GM23338 (cell line): ENCODE measurements around the gene MAP1LC3C. TPM values are rescaled to one million over a fixed set of nuclear protein-coding genes. Genes with fewer than 3 reads are reported as not detected.
A peak's percentile ranks its signal among the peaks of the same experiment; 100 is the strongest.

Source experiments
- ATAC-seq: fragments of 200-7000 bp; cut with Tn5 transposase; 3 replicates; pipeline ENCODE4 v1.9.1; 2020
- DNase-seq: peaks from one replicate; pipeline ENCODE4 v3.0.0-alpha.2; 2015; ENCODE audit warnings: low spot score
- H2AFZ ChIP-seq: fragments of 200-600 bp; sonication (generic); 2 replicates; pipeline ENCODE4 v1.8.0; 2016; ENCODE audit warnings: antibody characterized with exemption, mild to moderate bottlenecking, moderate library complexity
- H3F3A ChIP-seq: fragments of 200-600 bp; sonication (generic); replicated peaks from 2 replicates; pipeline ENCODE4 v1.8.0; 2017; ENCODE audit warnings: antibody characterized with exemption, mixed run types, low read depth
- H3K27ac ChIP-seq: fragments of 200-600 bp; sonication (generic); 2 replicates; pipeline ENCODE4 v1.6.1; 2016; ENCODE audit warnings: low read depth
- H3K27me3 ChIP-seq: fragments of 200-600 bp; sonication (generic); 2 replicates; pipeline ENCODE4 v1.8.0; 2016; ENCODE audit warnings: mild to moderate bottlenecking, mixed run types, moderate library complexity; ENCODE audit not compliant: insufficient read depth
- H3K36me3 ChIP-seq: fragments of 200-600 bp; sonication (generic); 2 replicates; pipeline ENCODE4 v1.8.0; 2016; ENCODE audit warnings: mild to moderate bottlenecking; ENCODE audit not compliant: insufficient read depth
- H3K4me1 ChIP-seq: fragments of 200-600 bp; sonication (generic); 2 replicates; pipeline ENCODE4 v1.8.0; 2016; ENCODE audit warnings: mild to moderate bottlenecking, moderate library complexity; ENCODE audit not compliant: insufficient read depth
- H3K4me2 ChIP-seq: fragments of 200-600 bp; sonication (generic); 2 replicates; pipeline ENCODE4 v1.7.1; 2017; ENCODE audit warnings: mixed run types
- H3K4me3 ChIP-seq: fragments of 200-600 bp; sonication (generic); 2 replicates; pipeline ENCODE4 v1.6.1; 2016; ENCODE audit warnings: mixed run types
- H3K79me2 ChIP-seq: fragments of 200-600 bp; sonication (generic); replicated peaks from 2 replicates; pipeline ENCODE4 v1.8.0; 2017; ENCODE audit warnings: mild to moderate bottlenecking; ENCODE audit not compliant: insufficient read depth
- H3K9me2 ChIP-seq: fragments of 200-600 bp; sonication (generic); 2 replicates; pipeline ENCODE4 v1.8.0; 2017; ENCODE audit not compliant: insufficient read depth
- H4K20me1 ChIP-seq: fragments of 200-600 bp; sonication (generic); replicated peaks from 2 replicates; pipeline ENCODE4 v1.8.0; 2017; ENCODE audit warnings: mild to moderate bottlenecking; ENCODE audit not compliant: insufficient read depth
- H3K27ac Mint-ChIP-seq: 2 replicates; pipeline ENCODE4 v1.8.0; 2020; ENCODE audit warnings: inconsistent platforms, mild to moderate bottlenecking, moderate library complexity, mixed read lengths
- H3K27me3 Mint-ChIP-seq: 3 replicates; pipeline ENCODE4 v1.8.0; 2022; ENCODE audit warnings: low read depth, mild to moderate bottlenecking, moderate library complexity, mixed read lengths, inconsistent platforms; ENCODE audit not compliant: insufficient read depth, poor library complexity
- H3K36me3 Mint-ChIP-seq: 3 replicates; pipeline ENCODE4 v1.8.0; 2021; ENCODE audit warnings: low read depth, mild to moderate bottlenecking, inconsistent platforms, moderate library complexity, mixed read lengths
- H3K4me1 Mint-ChIP-seq: 3 replicates; pipeline ENCODE4 v1.8.0; 2020; ENCODE audit warnings: mild to moderate bottlenecking, inconsistent platforms, mixed read lengths
- H3K4me3 Mint-ChIP-seq: 3 replicates; pipeline ENCODE4 v1.8.0; 2021; ENCODE audit warnings: moderate library complexity, mild to moderate bottlenecking, inconsistent platforms, mixed read lengths
- H3K9me3 Mint-ChIP-seq: 3 replicates; pipeline ENCODE4 v1.8.0; 2020; ENCODE audit warnings: moderate library complexity, mild to moderate bottlenecking, inconsistent platforms, mixed read lengths
- CTCF ChIP-seq, 2 experiments: fragments of 200-600 bp in 1 of 2; sonication (generic) in 1 of 2; conservative IDR thresholded peaks; 2 replicates each; pipeline versions ENCODE4 v1.5.1 to v1.6.1; 2016 to 2017; ENCODE audit warnings: antibody characterized with exemption in 2 of 2, low read depth in 2 of 2, mild to moderate bottlenecking in 2 of 2, moderate library complexity in 1 of 2
- ETS1 ChIP-seq: IDR thresholded peaks from 2 replicates; pipeline ENCODE4 v1.6.1; 2016; ENCODE audit warnings: antibody characterized with exemption
- EZH2 ChIP-seq: fragments of 200-600 bp; sonication (generic); IDR thresholded peaks from one replicate; pipeline ENCODE4 v1.8.0; 2017; ENCODE audit warnings: antibody characterized with exemption, mild to moderate bottlenecking, low read depth; ENCODE audit not compliant: unreplicated experiment
- JUNB ChIP-seq: IDR thresholded peaks from one replicate; pipeline ENCODE4 v1.6.1; 2016; ENCODE audit warnings: antibody characterized with exemption; ENCODE audit not compliant: unreplicated experiment
- NANOG ChIP-seq: IDR thresholded peaks from 2 replicates; pipeline ENCODE4 v1.6.1; 2016; ENCODE audit warnings: antibody characterized with exemption, borderline replicate concordance
- ZNF114 ChIP-seq: fragments of 250-450 bp; sonication (Bioruptor Pico); IDR thresholded peaks from 2 replicates; pipeline ENCODE4 v1.5.0; 2020; ENCODE audit warnings: mild to moderate bottlenecking, moderate library complexity
- ZNF331 ChIP-seq: fragments of 250-450 bp; sonication (Bioruptor Pico); IDR thresholded peaks from 2 replicates; pipeline ENCODE4 v1.5.0; 2020; ENCODE audit warnings: low read depth, mild to moderate bottlenecking, moderate library complexity
- ZNF462 ChIP-seq: fragments of 250-450 bp; sonication (Bioruptor Pico); IDR thresholded peaks from 2 replicates; pipeline ENCODE4 v1.5.0; 2020; ENCODE audit warnings: mild to moderate bottlenecking, moderate library complexity
- polyA plus RNA-seq: library from polyadenylated mRNA; unstranded; fragments of >200 nt; fragmentation: Nextera tagmentation; extraction: Ambion mirVana; gene quantifications from 2 replicates; pipeline ENCODE4 v1.2.1, GENCODE V29; 2016
- total RNA-seq: library from RNA; depleted of rRNA; stranded (reverse); fragments of >200 nt; shearing (Covaris generic); gene quantifications from 2 replicates; pipeline ENCODE4 v1.2.3, GENCODE V29; 2014

The MAP1LC3C gene
- total and polyA plus RNA-seq, 2 experiments from 2014 or later: 1.1 to 1.2 TPM

- Histone ChIP-seq H3K79me2 (no peaks in the 10 kb centered on the region), H3K4me3 (no peak overlapping the region), H3K36me3 (no peaks in the 10 kb centered on the region), H2AFZ (no peak overlapping the region), H3K4me1 (no peaks in the 10 kb centered on the region), H3K27me3 (no peaks in the 10 kb centered on the region), H3K27ac (no peak overlapping the region), H3F3A (no peaks in the 10 kb centered on the region), H3K9me2 (no peaks in the 10 kb centered on the region), H4K20me1 (no peaks in the 10 kb centered on the region), H3K4me2 (no peak overlapping the region)
- H3K4me3 Mint-ChIP-seq: no peak overlapping the region
- DNase-seq (peak; percentile 83), ATAC-seq (peak; percentile 63)
- TF ChIP-seq CTCF (conservative IDR thresholded peaks at IDR 0.05; ENCODE audit: low read depth in 2 of 2) (peak; percentile 67 to 71), ZNF331 (no peak)
- no peaks in the 10 kb centered on the region for H3K9me3 Mint-ChIP-seq
- H3K27ac Mint-ChIP-seq: no peak overlapping the region
- H3K36me3 Mint-ChIP-seq: no peaks in the 10 kb centered on the region
- H3K27me3 Mint-ChIP-seq: no peaks in the 10 kb centered on the region
- no peaks in the 10 kb centered on the region; the same call in 2 of the 3 replicates for H3K4me1 Mint-ChIP-seq
These were observed 13.1 kb downstream of the MAP1LC3C start for GRCh38 chr1:241985787-241986186.

GRCh38 chr1:241979926-241980325 is 19.0 kb downstream of the MAP1LC3C start:
- DNase-seq (no peak), ATAC-seq (no peak)
- Histone ChIP-seq H3K4me3 (no peak overlapping the region), H3K79me2 (no peaks in the 10 kb centered on the region), H3K27me3 (no peaks in the 10 kb centered on the region), H4K20me1 (no peaks in the 10 kb centered on the region), H3K27ac (no peak overlapping the region), H3K9me2 (no peaks in the 10 kb centered on the region), H3K4me1 (no peaks in the 10 kb centered on the region), H3K36me3 (no peaks in the 10 kb centered on the region), H3F3A (no peaks in the 10 kb centered on the region), H3K4me2 (no peak overlapping the region), H2AFZ (peak overlapping the region; percentile 15; the same call in 1 of the 2 replicates)
- Mint-ChIP-seq H3K9me3 (no peaks in the 10 kb centered on the region), H3K4me3 (no peak overlapping the region), H3K27ac (no peak overlapping the region), H3K27me3 (no peaks in the 10 kb centered on the region), H3K4me1 (no peaks in the 10 kb centered on the region; the same call in 2 of the 3 replicates), H3K36me3 (no peaks in the 10 kb centered on the region)
- TF ChIP-seq ZNF462 (CRISPR knock-in tag): no peak
- no peak for TF ChIP-seq JUNB
- TF ChIP-seq ZNF114: no peak
- no peak for TF ChIP-seq ETS1
- no peak for TF ChIP-seq CTCF (conservative IDR thresholded peaks at IDR 0.05; ENCODE audit: low read depth in 2 of 2)
- TF ChIP-seq EZH2: no peak
- TF ChIP-seq ZNF331: no peak
- TF ChIP-seq NANOG: no peak
